ENCODE measurements around the gene MAG.
A peak's percentile ranks its signal among the peaks of the same experiment; 100 is the strongest.

- TF ChIP-seq, protein P1, sequence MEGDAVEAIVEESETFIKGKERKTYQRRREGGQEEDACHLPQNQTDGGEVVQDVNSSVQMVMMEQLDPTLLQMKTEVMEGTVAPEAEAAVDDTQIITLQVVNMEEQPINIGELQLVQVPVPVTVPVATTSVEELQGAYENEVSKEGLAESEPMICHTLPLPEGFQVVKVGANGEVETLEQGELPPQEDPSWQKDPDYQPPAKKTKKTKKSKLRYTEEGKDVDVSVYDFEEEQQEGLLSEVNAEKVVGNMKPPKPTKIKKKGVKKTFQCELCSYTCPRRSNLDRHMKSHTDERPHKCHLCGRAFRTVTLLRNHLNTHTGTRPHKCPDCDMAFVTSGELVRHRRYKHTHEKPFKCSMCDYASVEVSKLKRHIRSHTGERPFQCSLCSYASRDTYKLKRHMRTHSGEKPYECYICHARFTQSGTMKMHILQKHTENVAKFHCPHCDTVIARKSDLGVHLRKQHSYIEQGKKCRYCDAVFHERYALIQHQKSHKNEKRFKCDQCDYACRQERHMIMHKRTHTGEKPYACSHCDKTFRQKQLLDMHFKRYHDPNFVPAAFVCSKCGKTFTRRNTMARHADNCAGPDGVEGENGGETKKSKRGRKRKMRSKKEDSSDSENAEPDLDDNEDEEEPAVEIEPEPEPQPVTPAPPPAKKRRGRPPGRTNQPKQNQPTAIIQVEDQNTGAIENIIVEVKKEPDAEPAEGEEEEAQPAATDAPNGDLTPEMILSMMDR (IDR thresholded peaks at IDR 0.05; ENCODE audit: insufficient read depth, low read length), result peak; percentile 74
- TF ChIP-seq POLR2AphosphoS5 (IDR thresholded peaks at IDR 0.05; ENCODE audit: low read depth) (no peak), REST (IDR thresholded peaks at IDR 0.05; ENCODE audit: insufficient replicate concordance, low read depth) (no peak), GABPA (IDR thresholded peaks at IDR 0.05; ENCODE audit: low read depth) (no peak), SPI1 (IDR thresholded peaks at IDR 0.05; ENCODE audit: borderline replicate concordance, low read depth) (no peak)
Measured at GRCh38 chr19:35352448-35353304, 60.7 kb downstream of the MAG start.

Data from HL-60 (cell line).